Activated CD8-positive, alpha-beta T cell treated with anti-CD3 and anti-CD28 coated beads for 36 hours (primary cell): Measurements from ENCODE around the gene BTBD7. TPM values are rescaled to one million over a fixed set of nuclear protein-coding genes. Genes with fewer than 3 reads are reported as not detected.

ENCODE experiments used
- ATAC-seq: fragments of 200-7000 bp; cut with Tn5 transposase; one replicate; pipeline ENCODE4 v1.10.0; 2021; ENCODE audit warnings: mild to moderate bottlenecking, moderate library complexity
- CTCF ChIA-PET: fragments of 350-600 bp; sonication (Branson Sonifier 250); formaldehyde crosslinking; loops from one replicate; lab custom pipeline; 2021; ENCODE audit warnings: antibody characterized with exemption; lab: Charles Lee
- POLR2A ChIA-PET: fragments of 350-600 bp; sonication (Branson Sonifier 250); formaldehyde crosslinking; loops from one replicate; lab custom pipeline; 2021; ENCODE audit warnings: antibody characterized with exemption; lab: Charles Lee
- DNase-seq: peaks from one replicate; pipeline ENCODE4 v3.0.0-alpha.2; 2020
- H3K27ac Mint-ChIP-seq: one replicate; pipeline ENCODE4 v1.8.0; 2021; ENCODE audit warnings: mild to moderate bottlenecking, mixed read lengths
- H3K27me3 Mint-ChIP-seq: one replicate; pipeline ENCODE4 v1.8.0; 2021; ENCODE audit warnings: mixed read lengths
- H3K36me3 Mint-ChIP-seq: one replicate; pipeline ENCODE4 v1.8.0; 2021; ENCODE audit warnings: low read depth, mixed read lengths
- H3K4me1 Mint-ChIP-seq: one replicate; pipeline ENCODE4 v1.8.0; 2021; ENCODE audit warnings: low read depth, mixed read lengths
- H3K4me3 Mint-ChIP-seq: one replicate; pipeline ENCODE4 v1.8.0; 2021; ENCODE audit warnings: mild to moderate bottlenecking, moderate library complexity, mixed read lengths
- H3K9me3 Mint-ChIP-seq: one replicate; pipeline ENCODE4 v1.8.0; 2021; ENCODE audit warnings: mixed read lengths
- intact Hi-C: fragments of 100-400 bp; cut with micrococcal nuclease; formaldehyde crosslinking; loops from one replicate; pipeline ENCODE4 v1.10.0; 2022
- total RNA-seq, 2 experiments: library from RNA; stranded (reverse); gene quantifications; one replicate each; pipeline ENCODE4 v1.2.3, GENCODE V29; 2021
- TF ChIP-seq, protein P1 (sequence below): fragments of 200-600 bp; IDR thresholded peaks from one replicate; pipeline ENCODE4 v1.8.0; 2022; ENCODE audit warnings: antibody characterized with exemption, mild to moderate bottlenecking

Gene BTBD7
- total RNA-seq, 2 experiments from 2014 or later: 8.7 to 12.6 TPM

DNA sequence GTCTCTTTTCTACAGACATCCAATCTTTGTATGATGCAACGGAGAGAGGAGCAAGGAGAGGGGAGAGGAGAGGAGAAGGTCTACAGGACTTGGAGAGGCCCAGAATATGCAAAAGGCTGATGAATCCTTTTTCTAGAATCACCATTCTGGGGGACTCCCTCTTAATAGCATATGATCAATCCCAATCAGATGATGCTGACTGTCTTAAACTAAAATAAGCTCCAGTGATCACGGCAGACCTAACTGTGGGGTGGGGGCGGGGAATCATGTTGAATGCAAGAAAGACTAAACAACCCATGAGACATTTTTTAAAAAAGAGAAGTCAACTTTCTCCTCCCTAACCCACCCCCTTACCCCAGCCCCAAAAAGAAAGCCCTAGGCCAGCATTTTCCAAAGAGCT is 33.4 kb downstream of the BTBD7 start:
- Mint-ChIP-seq H3K9me3 (no peaks in the 10 kb centered on the region), H3K36me3 (peaks cover 3% of the 10 kb centered on the region), H3K27ac (no peak overlapping the region), H3K4me1 (peaks cover 8% of the 10 kb centered on the region), H3K4me3 (no peak overlapping the region), H3K27me3 (no peaks in the 10 kb centered on the region)
- TF ChIP-seq, protein P1, sequence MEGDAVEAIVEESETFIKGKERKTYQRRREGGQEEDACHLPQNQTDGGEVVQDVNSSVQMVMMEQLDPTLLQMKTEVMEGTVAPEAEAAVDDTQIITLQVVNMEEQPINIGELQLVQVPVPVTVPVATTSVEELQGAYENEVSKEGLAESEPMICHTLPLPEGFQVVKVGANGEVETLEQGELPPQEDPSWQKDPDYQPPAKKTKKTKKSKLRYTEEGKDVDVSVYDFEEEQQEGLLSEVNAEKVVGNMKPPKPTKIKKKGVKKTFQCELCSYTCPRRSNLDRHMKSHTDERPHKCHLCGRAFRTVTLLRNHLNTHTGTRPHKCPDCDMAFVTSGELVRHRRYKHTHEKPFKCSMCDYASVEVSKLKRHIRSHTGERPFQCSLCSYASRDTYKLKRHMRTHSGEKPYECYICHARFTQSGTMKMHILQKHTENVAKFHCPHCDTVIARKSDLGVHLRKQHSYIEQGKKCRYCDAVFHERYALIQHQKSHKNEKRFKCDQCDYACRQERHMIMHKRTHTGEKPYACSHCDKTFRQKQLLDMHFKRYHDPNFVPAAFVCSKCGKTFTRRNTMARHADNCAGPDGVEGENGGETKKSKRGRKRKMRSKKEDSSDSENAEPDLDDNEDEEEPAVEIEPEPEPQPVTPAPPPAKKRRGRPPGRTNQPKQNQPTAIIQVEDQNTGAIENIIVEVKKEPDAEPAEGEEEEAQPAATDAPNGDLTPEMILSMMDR: no peak
- intact Hi-C loops: no loop called here
- ChIA-PET CTCF (interaction anchor here (0.6 to 1.4 kb wide), 2 partner anchors 11 to 65 kb away, joined by 3 to 5 read pairs; no protein-coding TSS in a partner anchor), POLR2A (interaction anchor here (2.1 kb wide), 1 partner anchor 16 kb away, joined by 7 read pairs; no protein-coding TSS in a partner anchor)
- no peak for DNase-seq
- no peak for ATAC-seq

DNA sequence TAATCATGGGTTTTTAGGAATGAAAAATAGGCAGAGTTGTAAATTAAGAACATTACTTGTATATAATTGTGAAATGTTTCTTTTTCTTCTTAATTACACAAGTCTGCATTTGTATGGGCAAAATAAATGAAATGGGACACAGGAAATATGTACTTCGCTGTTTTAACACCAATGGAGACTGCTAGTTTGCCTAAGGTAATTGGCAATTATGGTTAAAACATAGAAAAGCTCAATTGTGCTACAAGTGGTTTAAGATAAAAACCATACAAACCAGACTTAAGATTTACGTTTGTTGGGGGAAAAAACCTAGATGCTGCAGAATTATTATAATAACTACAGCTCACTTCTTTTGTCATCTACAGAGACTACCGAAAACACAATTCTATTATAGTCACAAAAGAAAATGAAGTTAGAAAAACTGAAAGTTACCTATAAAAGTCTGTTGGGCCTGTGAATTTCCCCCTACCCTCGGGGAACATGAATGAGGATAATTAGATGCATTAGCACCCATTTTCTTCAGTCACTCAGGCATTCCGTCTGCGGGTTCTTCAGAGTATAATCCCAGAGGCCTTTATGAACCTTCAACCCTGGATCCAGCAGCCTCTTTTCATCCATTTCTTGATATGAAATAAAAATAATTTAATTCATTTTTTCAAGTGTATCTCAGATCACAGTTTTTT is 37.2 kb downstream of the BTBD7 start:
- ATAC-seq: no peak
- no peak overlapping the region for H3K4me3 Mint-ChIP-seq
- no peak overlapping the region for H3K27ac Mint-ChIP-seq
- H3K9me3 Mint-ChIP-seq: no peaks in the 10 kb centered on the region
- H3K4me1 Mint-ChIP-seq: peaks cover 10% of the 10 kb centered on the region
- ChIA-PET CTCF (interaction anchor here (1.6 kb wide), 1 partner anchor 34 kb away, joined by 4 read pairs; no protein-coding TSS in a partner anchor), POLR2A (no interaction called here)
- intact Hi-C loops: no loop called here
- peaks cover 12% of the 10 kb centered on the region for H3K36me3 Mint-ChIP-seq
- DNase-seq: no peak
- no peaks in the 10 kb centered on the region for H3K27me3 Mint-ChIP-seq
- TF ChIP-seq, protein P1: no peak

DNA sequence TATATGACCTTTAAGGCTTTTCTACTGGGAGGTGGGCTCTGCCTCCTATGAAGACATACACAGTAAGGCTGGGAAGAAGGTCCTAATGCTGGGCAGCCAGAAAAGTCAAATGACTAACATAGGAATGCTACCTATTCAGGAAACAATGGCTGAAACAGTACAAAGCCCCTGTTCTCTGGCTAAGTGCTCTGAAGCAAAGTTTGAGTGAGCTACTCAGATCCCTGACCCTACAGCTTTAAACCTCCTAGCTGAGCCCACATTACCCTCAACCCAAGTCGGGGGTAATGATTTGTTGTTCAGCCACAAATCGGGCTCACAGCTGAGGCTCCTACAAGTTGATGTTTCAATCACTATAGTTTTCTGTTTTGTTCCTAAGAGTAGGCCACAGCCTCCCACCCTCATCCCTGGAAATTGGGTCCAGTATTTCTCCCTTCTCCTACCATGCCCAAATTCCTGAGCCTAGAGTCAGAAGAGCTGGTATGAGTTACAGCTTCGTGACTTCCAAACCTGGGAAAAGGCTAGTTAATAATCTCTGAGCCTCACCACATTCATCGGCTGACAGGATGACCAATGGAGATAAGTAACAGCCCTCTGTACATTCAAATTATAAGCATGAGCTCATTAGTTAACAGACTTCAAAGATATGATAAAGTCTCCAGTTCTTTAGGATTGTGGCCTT is 46.5 kb downstream of the BTBD7 start:
- POLR2A ChIA-PET: no interaction called here

DNA sequence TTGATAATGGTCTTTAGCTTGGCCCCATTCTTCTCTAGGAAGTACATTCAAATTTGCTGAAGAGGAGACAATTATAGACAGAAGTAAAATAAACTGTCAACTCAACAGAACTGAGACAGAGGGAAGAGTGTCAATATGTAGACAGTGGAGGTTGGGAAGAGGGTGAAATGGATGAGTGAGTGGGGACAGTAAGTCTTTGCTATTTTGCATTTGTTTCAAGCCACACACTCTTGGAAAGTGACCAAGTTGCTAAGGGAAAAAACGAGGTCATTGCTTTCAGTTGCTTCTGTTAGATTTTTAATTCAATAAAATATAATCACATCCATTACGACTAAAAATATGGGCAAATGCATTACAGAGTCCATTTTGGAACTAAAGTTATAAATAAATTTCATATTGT is 47.8 kb downstream of the BTBD7 start:
- peaks cover 5% of the 10 kb centered on the region for H3K36me3 Mint-ChIP-seq
- TF ChIP-seq, protein P1: no peak

More for the DNA sequence above, 46.5 kb downstream of the BTBD7 start:
- CTCF ChIA-PET: interaction anchor here (0.8 kb wide), 1 partner anchor 43 kb away, joined by 3 read pairs; no protein-coding TSS in a partner anchor
- no peak for DNase-seq
- no peak for ATAC-seq
- peaks cover 5% of the 10 kb centered on the region for H3K36me3 Mint-ChIP-seq
- H3K9me3 Mint-ChIP-seq: no peaks in the 10 kb centered on the region
- no peak overlapping the region for H3K27ac Mint-ChIP-seq
- H3K4me3 Mint-ChIP-seq: no peak overlapping the region
- intact Hi-C loops: no loop called here
- TF ChIP-seq, protein P1: no peak
- H3K27me3 Mint-ChIP-seq: no peaks in the 10 kb centered on the region
- H3K4me1 Mint-ChIP-seq: peaks cover 18% of the 10 kb centered on the region

DNA sequence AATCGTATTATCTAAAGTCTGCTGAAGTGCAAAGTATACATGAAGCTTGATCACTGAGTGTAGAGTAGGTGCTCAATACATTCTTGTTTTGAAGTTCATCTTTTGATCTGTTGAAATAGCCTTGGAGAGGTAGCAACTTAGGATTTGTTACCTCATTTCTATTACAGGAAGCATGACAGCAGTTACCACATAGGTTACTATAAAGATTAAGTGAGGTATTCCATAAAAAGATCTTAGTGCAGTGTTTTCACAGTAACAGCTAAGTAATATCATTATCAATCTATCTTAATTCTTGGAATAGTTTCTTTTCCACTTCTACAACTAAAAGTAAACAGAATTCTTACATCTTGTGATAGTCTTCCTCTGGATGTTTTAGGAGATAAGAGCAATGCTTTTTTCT is 50.9 kb downstream of the BTBD7 start:
- no peak overlapping the region for H3K27ac Mint-ChIP-seq
- ChIA-PET CTCF (no interaction called here), POLR2A (no interaction called here)
- no peaks in the 10 kb centered on the region for H3K36me3 Mint-ChIP-seq
- H3K27me3 Mint-ChIP-seq: no peaks in the 10 kb centered on the region
- no peak overlapping the region for H3K4me3 Mint-ChIP-seq
- H3K9me3 Mint-ChIP-seq: no peaks in the 10 kb centered on the region
- DNase-seq (no peak), ATAC-seq (no peak)
- TF ChIP-seq, protein P1: no peak
- H3K4me1 Mint-ChIP-seq: peaks cover 15% of the 10 kb centered on the region
- intact Hi-C loops: no loop called here

More for the DNA sequence above, 47.8 kb downstream of the BTBD7 start:
- ATAC-seq (peak; percentile 53), DNase-seq (peak; percentile 9)
- H3K9me3 Mint-ChIP-seq: no peaks in the 10 kb centered on the region
- intact Hi-C loops: no loop called here
- no peak overlapping the region for H3K27ac Mint-ChIP-seq
- POLR2A ChIA-PET: interaction anchor here (0.9 kb wide), 1 partner anchor 19 kb away, joined by 3 read pairs; no protein-coding TSS in a partner anchor
- CTCF ChIA-PET: no interaction called here
- H3K4me3 Mint-ChIP-seq: no peak overlapping the region
- H3K27me3 Mint-ChIP-seq: no peaks in the 10 kb centered on the region
- peaks cover 18% of the 10 kb centered on the region for H3K4me1 Mint-ChIP-seq
